Measurements from ENCODE around the gene DSTN.

Gene DSTN

DNA sequence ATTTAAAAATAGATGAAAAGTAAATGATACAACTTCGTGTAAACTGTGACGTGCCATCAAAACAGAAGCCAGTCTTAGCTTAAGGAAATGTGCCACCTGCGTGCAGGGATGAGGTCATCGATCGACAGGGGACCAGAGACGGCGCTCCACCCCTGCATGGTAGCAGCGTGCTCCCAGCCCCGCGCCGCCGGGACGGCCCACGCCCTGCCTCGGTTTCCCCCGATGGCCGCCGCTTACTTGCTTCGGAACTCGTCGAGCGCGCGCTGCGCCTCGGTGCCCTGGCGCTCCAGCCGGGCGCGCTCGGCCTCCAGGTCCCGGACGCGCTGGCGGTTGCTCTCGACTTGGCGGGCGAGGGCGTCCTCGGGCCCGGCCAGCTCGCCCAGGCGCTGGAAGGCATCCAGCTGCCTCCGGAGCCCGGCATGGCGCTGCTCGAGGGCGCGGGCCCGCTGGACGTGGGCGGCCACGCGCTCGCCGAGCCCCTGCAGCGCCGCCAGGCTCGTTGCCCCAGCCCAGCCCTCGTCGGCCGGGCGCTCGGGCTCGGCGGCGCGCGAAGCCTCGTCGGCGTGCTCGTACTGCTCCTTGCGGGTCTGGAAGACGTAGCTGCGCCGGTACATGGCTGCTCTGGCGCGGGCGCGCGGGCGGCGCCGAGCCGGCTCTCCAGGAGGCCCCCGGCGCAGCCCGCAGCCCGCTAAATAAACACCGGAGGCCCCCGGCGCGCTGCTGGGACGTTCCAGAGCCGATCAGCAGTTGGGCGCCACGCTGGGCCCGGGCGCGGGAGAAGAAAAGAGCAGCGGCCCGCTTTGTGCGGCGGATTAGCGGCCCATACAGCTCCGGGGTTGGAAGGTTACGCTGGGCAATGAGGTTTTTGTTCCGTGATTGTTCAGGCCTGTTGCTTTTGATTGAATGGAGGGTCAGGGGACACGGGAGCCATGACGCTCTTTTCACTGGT lies 38.9 kb upstream of the DSTN start, which contains the start of gene BFSP1:
TSS of gene BFSP1 (minus strand) at position 664 of the 949 bp plus-strand sequence. CDS start at position 614, 50 bp downstream.
- Histone ChIP-seq H3K36me3 (ENCODE audit: control insufficient read depth, insufficient read depth, low read length) (no peaks in the 10 kb centered on the region), H3K4me3 (ENCODE audit: low read depth, low read length) (peak within 1 kb of the TSS; percentile 63), H2AFZ (peak within 1 kb of the TSS; percentile 97), H3K4me1 (peaks cover 5% of the 10 kb centered on the region), H3K4me2 (ENCODE audit: low read length) (peak within 1 kb of the TSS; percentile 87), H3K27ac (peak within 1 kb of the TSS; percentile 75), H3K27me3 (ENCODE audit: control insufficient read depth, insufficient read depth, low read length) (no peaks in the 10 kb centered on the region), H3K79me2 (no peaks in the 10 kb centered on the region), H3K9me3 (ENCODE audit: control insufficient read depth, low read length) (no peaks in the 10 kb centered on the region), H3K9ac (peak within 1 kb of the TSS; percentile 23)
- TF ChIP-seq, protein P1, sequence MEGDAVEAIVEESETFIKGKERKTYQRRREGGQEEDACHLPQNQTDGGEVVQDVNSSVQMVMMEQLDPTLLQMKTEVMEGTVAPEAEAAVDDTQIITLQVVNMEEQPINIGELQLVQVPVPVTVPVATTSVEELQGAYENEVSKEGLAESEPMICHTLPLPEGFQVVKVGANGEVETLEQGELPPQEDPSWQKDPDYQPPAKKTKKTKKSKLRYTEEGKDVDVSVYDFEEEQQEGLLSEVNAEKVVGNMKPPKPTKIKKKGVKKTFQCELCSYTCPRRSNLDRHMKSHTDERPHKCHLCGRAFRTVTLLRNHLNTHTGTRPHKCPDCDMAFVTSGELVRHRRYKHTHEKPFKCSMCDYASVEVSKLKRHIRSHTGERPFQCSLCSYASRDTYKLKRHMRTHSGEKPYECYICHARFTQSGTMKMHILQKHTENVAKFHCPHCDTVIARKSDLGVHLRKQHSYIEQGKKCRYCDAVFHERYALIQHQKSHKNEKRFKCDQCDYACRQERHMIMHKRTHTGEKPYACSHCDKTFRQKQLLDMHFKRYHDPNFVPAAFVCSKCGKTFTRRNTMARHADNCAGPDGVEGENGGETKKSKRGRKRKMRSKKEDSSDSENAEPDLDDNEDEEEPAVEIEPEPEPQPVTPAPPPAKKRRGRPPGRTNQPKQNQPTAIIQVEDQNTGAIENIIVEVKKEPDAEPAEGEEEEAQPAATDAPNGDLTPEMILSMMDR (IDR thresholded peaks at IDR 0.05): no peak

DNA sequence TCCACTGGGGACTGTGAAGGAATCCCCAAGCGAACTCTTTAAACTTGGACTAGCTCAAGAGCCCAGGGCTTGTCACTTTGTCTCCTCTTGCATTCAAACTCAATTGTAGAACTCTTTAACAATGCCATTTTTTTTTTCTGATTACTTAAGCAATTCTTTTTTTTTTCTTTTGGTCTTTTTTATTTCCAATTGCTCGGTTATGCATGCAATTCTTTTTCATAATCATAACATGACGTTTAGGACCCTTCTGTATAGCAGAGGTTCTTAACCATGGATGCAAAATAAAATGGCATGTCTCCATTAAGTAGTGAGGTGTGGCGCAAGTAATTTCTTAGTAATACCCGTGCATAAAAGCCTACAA lies 38.2 kb upstream of the DSTN start:
- Histone ChIP-seq H3K27me3 (ENCODE audit: control insufficient read depth, insufficient read depth, low read length) (no peaks in the 10 kb centered on the region), H3K79me2 (no peaks in the 10 kb centered on the region), H3K9me3 (ENCODE audit: control insufficient read depth, low read length) (no peaks in the 10 kb centered on the region), H3K4me3 (ENCODE audit: low read depth, low read length) (peak overlapping the region; percentile 63), H3K36me3 (ENCODE audit: control insufficient read depth, insufficient read depth, low read length) (no peaks in the 10 kb centered on the region), H3K27ac (peak overlapping the region; percentile 75), H3K9ac (peak overlapping the region; percentile 23), H2AFZ (peak overlapping the region; percentile 97), H3K4me2 (ENCODE audit: low read length) (peak overlapping the region; percentile 87), H3K4me1 (peaks cover 5% of the 10 kb centered on the region)
- TF ChIP-seq, protein P1 (IDR thresholded peaks at IDR 0.05): no peak

DNA sequence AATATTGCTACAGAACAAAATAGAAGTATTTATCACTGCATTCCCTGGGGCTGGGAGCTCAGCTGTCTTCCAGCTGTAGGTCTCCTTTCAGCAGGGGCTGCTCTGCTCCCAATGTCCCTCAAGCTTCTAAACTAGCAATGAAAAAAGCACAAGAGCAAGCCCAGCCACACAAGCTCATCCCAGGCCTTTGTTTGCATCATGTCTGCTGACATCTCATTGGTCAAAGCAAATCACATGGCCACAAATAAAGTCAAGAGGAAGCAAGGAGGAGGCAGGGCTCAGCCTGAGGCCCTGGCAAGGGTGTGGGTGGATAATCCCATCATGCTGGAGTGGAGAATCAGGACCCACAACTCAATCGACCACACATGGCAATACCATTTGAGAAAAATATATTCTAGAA lies 36.5 kb upstream of the DSTN start:
- no peaks in the 10 kb centered on the region for H3K27me3 ChIP-seq (ENCODE audit: control insufficient read depth, insufficient read depth, low read length)
- TF ChIP-seq, protein P1 (IDR thresholded peaks at IDR 0.05): no peak
- no peak overlapping the region for H3K27ac ChIP-seq
- H3K4me1 ChIP-seq: peaks cover 5% of the 10 kb centered on the region
- H3K4me3 ChIP-seq (ENCODE audit: low read depth, low read length): no peak overlapping the region
- H3K4me2 ChIP-seq (ENCODE audit: low read length): no peak overlapping the region
- H3K9ac ChIP-seq: no peak overlapping the region
- peak overlapping the region; percentile 29 for H2AFZ ChIP-seq
- no peaks in the 10 kb centered on the region for H3K36me3 ChIP-seq (ENCODE audit: control insufficient read depth, insufficient read depth, low read length)
- H3K9me3 ChIP-seq (ENCODE audit: control insufficient read depth, low read length): no peaks in the 10 kb centered on the region
- peaks cover 3% of the 10 kb centered on the region for H3K79me2 ChIP-seq

DNA sequence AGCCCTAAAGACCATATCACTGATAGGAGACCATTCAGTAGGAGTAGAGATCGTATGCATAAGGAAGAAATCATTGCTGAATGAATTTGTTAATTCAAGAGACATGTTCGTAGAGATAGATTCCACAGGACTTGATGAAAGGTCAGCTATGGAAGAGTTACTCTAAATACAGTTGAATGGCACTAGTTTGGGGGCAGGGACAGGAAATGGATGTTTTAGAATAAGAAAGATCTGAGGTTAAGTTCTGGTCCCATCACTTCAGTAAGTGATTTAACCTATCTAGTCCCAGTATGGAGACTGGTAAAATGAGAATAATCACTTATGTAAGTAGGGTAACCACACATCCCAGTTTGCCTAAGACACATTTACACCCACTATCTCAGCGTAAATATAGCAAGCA lies 35.8 kb upstream of the DSTN start:
- Histone ChIP-seq H3K36me3 (ENCODE audit: control insufficient read depth, insufficient read depth, low read length) (no peaks in the 10 kb centered on the region), H3K9me3 (ENCODE audit: control insufficient read depth, low read length) (no peaks in the 10 kb centered on the region), H3K4me1 (peaks cover 5% of the 10 kb centered on the region), H3K27me3 (ENCODE audit: control insufficient read depth, insufficient read depth, low read length) (no peaks in the 10 kb centered on the region), H2AFZ (no peak overlapping the region), H3K79me2 (peaks cover 3% of the 10 kb centered on the region), H3K4me2 (ENCODE audit: low read length) (no peak overlapping the region), H3K4me3 (ENCODE audit: low read depth, low read length) (no peak overlapping the region), H3K9ac (no peak overlapping the region), H3K27ac (no peak overlapping the region)
- TF ChIP-seq, protein P1 (IDR thresholded peaks at IDR 0.05): no peak
